NCI-H2227 (cell line): Measurements from ENCODE around the gene WWC1.
A peak's percentile ranks its signal among the peaks of the same experiment; 100 is the strongest.

ENCODE experiments used
- DNase-seq: peaks from one replicate; lab custom pipeline; 2025; ENCODE audit not compliant: unreplicated experiment; lab: John Stamatoyannopoulos, UW

Gene WWC1

GRCh38 chr5:168479166-168479565 lies 187.7 kb downstream of the WWC1 start:
- DNase-seq, result no peak

GRCh38 chr5:168480601-168481000 lies 189.2 kb downstream of the WWC1 start:
- no peak for DNase-seq

GRCh38 chr5:168481330-168481788 lies 189.9 kb downstream of the WWC1 start:
- DNase-seq, result no peak

GRCh38 chr5:168482361-168482760 lies 190.9 kb downstream of the WWC1 start:
- no peak for DNase-seq

GRCh38 chr5:168486136-168486879 lies 194.9 kb downstream of the WWC1 start, which contains the start of gene RARS1:
Gene RARS1, plus strand, starts transcription at chr5:168486471. Its CDS starts 28 bp downstream, at chr5:168486499.
- peak; percentile 92 for DNase-seq

- DNase-seq, result no peak
These were observed 197.6 kb downstream of the WWC1 start for GRCh38 chr5:168489059-168489458.

GRCh38 chr5:168494057-168494555 lies 202.7 kb downstream of the WWC1 start:
- no peak for DNase-seq

- no peak for DNase-seq
These were observed 211.3 kb downstream of the WWC1 start for GRCh38 chr5:168502563-168503237.

- DNase-seq, result no peak
These were observed 222.5 kb downstream of the WWC1 start for GRCh38 chr5:168513861-168514428.
